RPMI8226 (cell line): ENCODE measurements around the gene GEN1.

ENCODE experiments used
- DNase-seq: peaks from one replicate; pipeline ENCODE4 v3.0.0-alpha.2; 2015

Gene GEN1

GRCh38 chr2:17753803-17754663 lies at the start of gene GEN1, which contains the start of gene SMC6:
GEN1 (plus strand) TSS chr2:17754138; CDS start chr2:17759944, 5,806 bp downstream.
SMC6 (minus strand) TSS chr2:17753810; CDS start chr2:17745946, 7,864 bp downstream.
- DNase-seq = peak; percentile 93

GRCh38 chr2:17706845-17707244 lies 47.1 kb upstream of the GEN1 start:
- no peak for DNase-seq

GRCh38 chr2:17708501-17708900 lies 45.4 kb upstream of the GEN1 start:
- no peak for DNase-seq

GRCh38 chr2:17709897-17710296 lies 44.0 kb upstream of the GEN1 start:
- no peak for DNase-seq

GRCh38 chr2:17710547-17711248 lies 43.2 kb upstream of the GEN1 start:
- DNase-seq = no peak

GRCh38 chr2:17713291-17713690 lies 40.6 kb upstream of the GEN1 start:
- DNase-seq = no peak

- DNase-seq = no peak
These were observed 36.3 kb upstream of the GEN1 start for GRCh38 chr2:17717666-17718065.

- no peak for DNase-seq
These were observed 35.2 kb upstream of the GEN1 start for GRCh38 chr2:17718689-17719088.

GRCh38 chr2:17719562-17720371 lies 34.2 kb upstream of the GEN1 start:
- peak; percentile 12 for DNase-seq

GRCh38 chr2:17728210-17728609 lies 25.7 kb upstream of the GEN1 start:
- no peak for DNase-seq

GRCh38 chr2:17729880-17730279 lies 24.1 kb upstream of the GEN1 start:
- no peak for DNase-seq

GRCh38 chr2:17733599-17733998 lies 20.3 kb upstream of the GEN1 start:
- DNase-seq = no peak

- DNase-seq = no peak
These were observed 18.1 kb upstream of the GEN1 start for GRCh38 chr2:17735864-17736263.

- no peak for DNase-seq
These were observed 16.9 kb upstream of the GEN1 start for GRCh38 chr2:17736989-17737388.

GRCh38 chr2:17740203-17740602 lies 13.7 kb upstream of the GEN1 start:
- no peak for DNase-seq

- DNase-seq = no peak
These were observed 6.1 kb upstream of the GEN1 start for GRCh38 chr2:17747684-17748452.

GRCh38 chr2:17748745-17749144 lies 5.2 kb upstream of the GEN1 start:
- no peak for DNase-seq

GRCh38 chr2:17749753-17750438 lies 4.0 kb upstream of the GEN1 start:
- DNase-seq = no peak

GRCh38 chr2:17752246-17752645 lies 1.7 kb upstream of the GEN1 start:
- DNase-seq = peak; percentile 29

- peak; percentile 71 for DNase-seq
These were observed 791 bp upstream of the GEN1 start for GRCh38 chr2:17752892-17753802.
